COLO829 (cell line): Measurements from ENCODE around the gene ISG20.
"Not testable (repeated sequence)": the region's sequence is repeated elsewhere in the genome, so short reads cannot be mapped to it uniquely, and the experiment has no call there.

Experiments used
- DNase-seq: peaks from one replicate; pipeline ENCODE4 v3.0.0; 2012; ENCODE audit warnings: low spot score

Gene ISG20

GRCh38 chr15:88619796-88620195, 19.0 kb upstream of the ISG20 start:
- no peak for DNase-seq

GRCh38 chr15:88620995-88621772, 17.6 kb upstream of the ISG20 start, which contains the start of gene AEN:
Gene AEN (plus strand): TSS chr15:88621340. CDS start chr15:88626210, 4,870 bp downstream.
- DNase-seq = peak; percentile 96

GRCh38 chr15:88621789-88622604, 16.8 kb upstream of the ISG20 start:
- DNase-seq = no peak

GRCh38 chr15:88622605-88622975, 16.2 kb upstream of the ISG20 start:
- DNase-seq = no peak

GRCh38 chr15:88623061-88623460, 15.8 kb upstream of the ISG20 start:
- DNase-seq = peak; percentile 85

GRCh38 chr15:88623632-88624031, 15.2 kb upstream of the ISG20 start:
- DNase-seq = no peak

GRCh38 chr15:88624156-88624970, 14.5 kb upstream of the ISG20 start:
- no peak for DNase-seq

GRCh38 chr15:88624971-88625490, 13.8 kb upstream of the ISG20 start:
- DNase-seq = no peak

GRCh38 chr15:88625943-88626741, 12.7 kb upstream of the ISG20 start:
- DNase-seq = no peak

GRCh38 chr15:88627463-88627862, 11.4 kb upstream of the ISG20 start:
- DNase-seq = no peak

- DNase-seq = no peak
These were observed 10.7 kb upstream of the ISG20 start for GRCh38 chr15:88628018-88628654.

GRCh38 chr15:88629071-88629470, 9.7 kb upstream of the ISG20 start:
- DNase-seq = no peak

- DNase-seq = no peak
These were observed 8.6 kb upstream of the ISG20 start for GRCh38 chr15:88630141-88630721.

- no peak for DNase-seq
These were observed 7.9 kb upstream of the ISG20 start for GRCh38 chr15:88630798-88631463.

- DNase-seq = no peak
These were observed 7.3 kb upstream of the ISG20 start for GRCh38 chr15:88631464-88632028.

GRCh38 chr15:88632797-88633196, 6.0 kb upstream of the ISG20 start:
- DNase-seq = not testable (repeated sequence)

- no peak for DNase-seq
These were observed 4.4 kb upstream of the ISG20 start for GRCh38 chr15:88634449-88634848.

GRCh38 chr15:88635318-88635717, 3.5 kb upstream of the ISG20 start:
- no peak for DNase-seq

- DNase-seq = no peak
These were observed 2.8 kb upstream of the ISG20 start for GRCh38 chr15:88636050-88636449.

- DNase-seq = no peak
These were observed 2.2 kb upstream of the ISG20 start for GRCh38 chr15:88636654-88637053.
